Measurements from ENCODE around the gene MYO5A.
"Not testable (repeated sequence)": the region's sequence is repeated elsewhere in the genome, so short reads cannot be mapped to it uniquely, and the experiment has no call there.

The MYO5A gene

GRCh38 chr15:52483707-52484106 lies 45.0 kb downstream of the MYO5A start:
- no peak for DNase-seq (ENCODE audit: low read depth, low spot score)
- no peak overlapping the region for H3K4me3 ChIP-seq (ENCODE audit: low read length)

GRCh38 chr15:52481915-52482314 lies 46.8 kb downstream of the MYO5A start:
- DNase-seq (ENCODE audit: low read depth, low spot score) = peak; percentile 99
- H3K4me3 ChIP-seq (ENCODE audit: low read length) = peak overlapping the region; percentile 13

- DNase-seq (ENCODE audit: low read depth, low spot score) = peak; percentile 45
- no peak overlapping the region for H3K4me3 ChIP-seq (ENCODE audit: low read length)
These were observed 47.7 kb downstream of the MYO5A start for GRCh38 chr15:52480990-52481389.

GRCh38 chr15:52466716-52467115 lies 62.0 kb downstream of the MYO5A start:
- DNase-seq (ENCODE audit: low read depth, low spot score) = no peak
- H3K4me3 ChIP-seq (ENCODE audit: low read length) = no peak overlapping the region

GRCh38 chr15:52466134-52466701 lies 62.5 kb downstream of the MYO5A start:
- DNase-seq (ENCODE audit: low read depth, low spot score) = no peak
- H3K4me3 ChIP-seq (ENCODE audit: low read length) = no peak overlapping the region

- no peak for DNase-seq (ENCODE audit: low read depth, low spot score)
- H3K4me3 ChIP-seq (ENCODE audit: low read length) = no peak overlapping the region
These were observed 64.2 kb downstream of the MYO5A start for GRCh38 chr15:52464478-52464877.

GRCh38 chr15:52464040-52464439 lies 64.6 kb downstream of the MYO5A start:
- no peak for DNase-seq (ENCODE audit: low read depth, low spot score)
- no peak overlapping the region for H3K4me3 ChIP-seq (ENCODE audit: low read length)

GRCh38 chr15:52463638-52464037 lies 65.0 kb downstream of the MYO5A start:
- no peak for DNase-seq (ENCODE audit: low read depth, low spot score)
- H3K4me3 ChIP-seq (ENCODE audit: low read length) = no peak overlapping the region

GRCh38 chr15:52462806-52463360 lies 65.8 kb downstream of the MYO5A start:
- no peak overlapping the region for H3K4me3 ChIP-seq (ENCODE audit: low read length)
- DNase-seq (ENCODE audit: low read depth, low spot score) = no peak

- DNase-seq (ENCODE audit: low read depth, low spot score) = not testable (repeated sequence)
These were observed 69.0 kb downstream of the MYO5A start for GRCh38 chr15:52459701-52460100.

GRCh38 chr15:52459265-52459664 lies 69.4 kb downstream of the MYO5A start:
- not testable (repeated sequence) for DNase-seq (ENCODE audit: low read depth, low spot score); H3K4me3 ChIP-seq (ENCODE audit: low read length)

More at GRCh38 chr15:52459701-52460100, 69.0 kb downstream of the MYO5A start:
- not testable (repeated sequence) for H3K4me3 ChIP-seq (ENCODE audit: low read length)

GRCh38 chr15:52448011-52448890 lies 80.4 kb downstream of the MYO5A start:
- no peak for DNase-seq (ENCODE audit: low read depth, low spot score)
- no peak overlapping the region for H3K4me3 ChIP-seq (ENCODE audit: low read length)

- DNase-seq (ENCODE audit: low read depth, low spot score) = no peak
- H3K4me3 ChIP-seq (ENCODE audit: low read length) = no peak overlapping the region
These were observed 82.7 kb downstream of the MYO5A start for GRCh38 chr15:52445954-52446353.

- no peak overlapping the region for H3K4me3 ChIP-seq (ENCODE audit: low read length)
- DNase-seq (ENCODE audit: low read depth, low spot score) = no peak
These were observed 83.1 kb downstream of the MYO5A start for GRCh38 chr15:52445553-52445952.

GRCh38 chr15:52443205-52443604 lies 85.5 kb downstream of the MYO5A start:
- H3K4me3 ChIP-seq (ENCODE audit: low read length); DNase-seq (ENCODE audit: low read depth, low spot score): not testable (repeated sequence)

- no peak overlapping the region for H3K4me3 ChIP-seq (ENCODE audit: low read length)
- no peak for DNase-seq (ENCODE audit: low read depth, low spot score)
These were observed 86.8 kb downstream of the MYO5A start for GRCh38 chr15:52441841-52442240.

GRCh38 chr15:52440946-52441345 lies 87.7 kb downstream of the MYO5A start:
- H3K4me3 ChIP-seq (ENCODE audit: low read length) = no peak overlapping the region
- no peak for DNase-seq (ENCODE audit: low read depth, low spot score)

- no peak for DNase-seq (ENCODE audit: low read depth, low spot score)
These were observed 88.3 kb downstream of the MYO5A start for GRCh38 chr15:52440414-52440813.

GRCh38 chr15:52439470-52439869 lies 89.2 kb downstream of the MYO5A start:
- H3K4me3 ChIP-seq (ENCODE audit: low read length) = no peak overlapping the region
- DNase-seq (ENCODE audit: low read depth, low spot score) = no peak

More at GRCh38 chr15:52440414-52440813, 88.3 kb downstream of the MYO5A start:
- no peak overlapping the region for H3K4me3 ChIP-seq (ENCODE audit: low read length)

GRCh38 chr15:52439042-52439441 lies 89.6 kb downstream of the MYO5A start:
- not testable (repeated sequence) for DNase-seq (ENCODE audit: low read depth, low spot score)

More at GRCh38 chr15:52439042-52439441, 89.6 kb downstream of the MYO5A start:
- not testable (repeated sequence) for H3K4me3 ChIP-seq (ENCODE audit: low read length)
